Measurements from ENCODE around the gene SPTLC1.
"Not testable (repeated sequence)": the region's sequence is repeated elsewhere in the genome, so short reads cannot be mapped to it uniquely, and the experiment has no call there.

Gene SPTLC1, protein sequence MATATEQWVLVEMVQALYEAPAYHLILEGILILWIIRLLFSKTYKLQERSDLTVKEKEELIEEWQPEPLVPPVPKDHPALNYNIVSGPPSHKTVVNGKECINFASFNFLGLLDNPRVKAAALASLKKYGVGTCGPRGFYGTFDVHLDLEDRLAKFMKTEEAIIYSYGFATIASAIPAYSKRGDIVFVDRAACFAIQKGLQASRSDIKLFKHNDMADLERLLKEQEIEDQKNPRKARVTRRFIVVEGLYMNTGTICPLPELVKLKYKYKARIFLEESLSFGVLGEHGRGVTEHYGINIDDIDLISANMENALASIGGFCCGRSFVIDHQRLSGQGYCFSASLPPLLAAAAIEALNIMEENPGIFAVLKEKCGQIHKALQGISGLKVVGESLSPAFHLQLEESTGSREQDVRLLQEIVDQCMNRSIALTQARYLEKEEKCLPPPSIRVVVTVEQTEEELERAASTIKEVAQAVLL

GRCh38 chr9:92115071-92115858 lies at the start of gene SPTLC1:
Gene SPTLC1 (minus strand): TSS chr9:92115413. CDS start chr9:92115370, 43 bp downstream.
- Mint-ChIP-seq H3K27ac (peak within 1 kb of the TSS; percentile 100), H3K36me3 (peaks cover 15% of the 10 kb centered on the region), H3K27me3 (no peaks in the 10 kb centered on the region), H3K4me3 (peak within 1 kb of the TSS; percentile 96), H3K9me3 (peaks cover 4% of the 10 kb centered on the region), H3K4me1 (peaks cover 15% of the 10 kb centered on the region)
- DNase-seq (ENCODE audit: low spot score in 2 of 2) (peak; percentile 94), ATAC-seq (ENCODE audit: low read depth) (peak; percentile 97)

DNA sequence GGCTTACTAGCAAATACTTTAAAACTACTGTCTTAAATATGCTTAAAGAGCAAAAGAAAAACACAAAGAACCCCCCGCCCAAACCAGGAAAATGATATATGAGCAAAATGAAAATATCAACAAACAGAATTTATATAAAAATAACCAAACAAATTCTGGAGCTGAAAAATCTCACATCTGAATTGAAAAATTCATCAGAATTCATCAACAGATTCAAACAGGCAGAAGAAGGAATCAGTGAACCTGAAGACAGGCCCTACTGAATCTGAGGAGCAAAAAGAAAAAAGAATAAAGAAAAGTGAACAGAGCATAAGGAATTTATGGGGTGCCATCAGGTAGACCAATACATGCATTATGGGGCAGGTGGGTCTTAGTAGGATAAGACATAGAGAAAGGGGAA lies 49.8 kb upstream of the SPTLC1 start:
- Mint-ChIP-seq H3K27me3 (peaks cover 12% of the 10 kb centered on the region), H3K4me1 (no peaks in the 10 kb centered on the region), H3K9me3 (peaks cover 15% of the 10 kb centered on the region), H3K36me3 (no peaks in the 10 kb centered on the region), H3K27ac (no peak overlapping the region), H3K4me3 (no peak overlapping the region)
- DNase-seq (ENCODE audit: low spot score in 2 of 2) (no peak), ATAC-seq (ENCODE audit: low read depth) (no peak)

GRCh38 chr9:92164490-92164889 lies 49.3 kb upstream of the SPTLC1 start:
- Mint-ChIP-seq H3K4me3 (no peak overlapping the region), H3K9me3 (peaks cover 15% of the 10 kb centered on the region), H3K36me3 (no peaks in the 10 kb centered on the region), H3K27me3 (peaks cover 10% of the 10 kb centered on the region), H3K4me1 (no peaks in the 10 kb centered on the region), H3K27ac (no peak overlapping the region)
- ATAC-seq (ENCODE audit: low read depth) (no peak), DNase-seq (ENCODE audit: low spot score in 2 of 2) (no peak)

DNA sequence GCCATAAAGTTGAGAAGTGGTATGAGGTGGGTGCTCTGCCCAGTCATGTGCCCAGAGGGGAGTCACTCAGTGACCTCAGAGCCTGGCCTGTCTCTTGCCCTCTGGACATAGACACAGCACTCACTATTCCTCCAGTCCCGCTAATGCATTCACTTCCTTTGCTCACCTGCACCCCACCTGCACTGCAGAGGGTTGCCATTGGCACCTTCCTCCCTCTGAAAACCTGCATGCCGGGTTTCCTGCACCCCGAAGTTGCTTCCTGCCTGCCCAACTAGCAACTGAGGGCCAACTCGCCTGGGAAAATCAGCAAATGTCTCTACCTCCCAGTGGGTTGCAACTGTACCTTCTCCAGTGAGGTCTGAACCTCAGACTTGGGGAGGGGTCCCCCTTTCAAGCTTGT lies 48.1 kb upstream of the SPTLC1 start:
- ATAC-seq (ENCODE audit: low read depth) (no peak), DNase-seq (ENCODE audit: low spot score in 2 of 2) (no peak)
- Mint-ChIP-seq H3K36me3 (no peaks in the 10 kb centered on the region), H3K4me3 (no peak overlapping the region), H3K4me1 (no peaks in the 10 kb centered on the region), H3K27me3 (peaks cover 17% of the 10 kb centered on the region), H3K27ac (no peak overlapping the region), H3K9me3 (peaks cover 15% of the 10 kb centered on the region)

DNA sequence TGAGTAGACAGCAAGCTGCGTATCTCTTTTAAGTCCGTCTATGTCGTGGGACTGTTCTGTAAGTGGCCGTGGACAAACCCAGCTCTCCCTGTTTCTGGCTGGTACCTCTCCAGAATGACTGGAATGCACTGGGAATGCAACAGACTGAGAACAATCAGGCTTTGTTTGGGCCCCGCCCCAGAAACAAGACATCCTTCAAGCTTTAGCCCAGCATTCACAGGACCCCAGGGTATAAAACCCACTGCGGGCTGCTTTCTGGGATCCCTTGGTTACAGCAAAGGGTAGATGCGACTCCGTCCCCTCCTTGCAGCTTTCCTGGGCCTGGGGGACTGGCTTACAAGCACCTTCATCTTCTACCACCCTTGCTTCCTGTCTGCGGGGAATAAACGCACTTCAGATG lies 45.6 kb upstream of the SPTLC1 start:
- Mint-ChIP-seq H3K27ac (no peak overlapping the region), H3K27me3 (peaks cover 16% of the 10 kb centered on the region), H3K4me1 (no peaks in the 10 kb centered on the region), H3K9me3 (peaks cover 12% of the 10 kb centered on the region), H3K4me3 (no peak overlapping the region), H3K36me3 (no peaks in the 10 kb centered on the region)
- no peak for DNase-seq (ENCODE audit: low spot score in 2 of 2)
- no peak for ATAC-seq (ENCODE audit: low read depth)

DNA sequence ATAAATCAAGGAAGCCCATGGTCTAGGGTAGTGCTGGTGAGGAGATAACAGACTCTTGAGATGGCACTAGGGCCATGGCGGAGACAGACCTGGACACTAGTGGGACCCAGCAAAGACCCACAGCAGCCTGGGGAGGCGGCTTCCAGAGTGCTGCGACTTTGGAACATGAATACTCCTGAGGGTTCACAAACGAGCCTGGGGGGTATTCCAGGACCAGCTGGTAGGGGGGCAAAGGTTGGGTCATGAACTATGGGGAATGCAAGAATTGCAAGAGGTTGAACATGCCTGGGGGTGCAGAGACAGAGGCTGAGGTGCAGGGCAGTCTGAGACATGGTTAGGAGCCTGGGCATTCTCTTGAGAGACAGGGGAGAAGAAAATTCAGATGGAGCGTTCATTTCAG lies 43.8 kb upstream of the SPTLC1 start:
- no peaks in the 10 kb centered on the region for H3K36me3 Mint-ChIP-seq
- ATAC-seq (ENCODE audit: low read depth) (no peak), DNase-seq (ENCODE audit: low spot score in 2 of 2) (no peak)
- no peak overlapping the region for H3K4me3 Mint-ChIP-seq
- H3K27me3 Mint-ChIP-seq, result peaks cover 16% of the 10 kb centered on the region
- peaks cover 2% of the 10 kb centered on the region for H3K9me3 Mint-ChIP-seq
- no peak overlapping the region for H3K27ac Mint-ChIP-seq
- no peaks in the 10 kb centered on the region for H3K4me1 Mint-ChIP-seq

DNA sequence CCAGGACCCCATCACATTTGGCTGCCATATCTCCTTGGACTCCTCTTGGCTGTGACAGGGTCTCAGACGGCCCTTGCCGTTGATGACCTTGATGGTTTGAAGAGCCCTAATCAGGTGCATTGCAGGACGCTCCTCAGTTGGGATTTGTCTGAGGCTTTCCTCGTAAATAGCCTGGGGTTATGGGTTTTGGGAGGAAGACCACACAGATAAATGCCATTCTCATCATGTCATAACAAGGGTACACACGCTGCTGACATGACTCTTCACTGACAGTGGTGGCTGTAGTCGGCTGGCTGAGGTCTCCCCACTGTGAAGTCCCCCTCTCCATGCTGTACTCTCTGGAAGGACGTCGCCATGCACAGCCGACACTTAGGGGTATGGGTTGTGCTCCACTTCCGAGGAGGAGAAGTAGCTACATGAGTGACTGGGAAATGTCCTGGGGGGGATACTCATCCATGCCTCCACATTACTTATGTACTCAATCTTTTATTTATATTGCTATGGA lies 42.9 kb upstream of the SPTLC1 start:
- H3K27ac Mint-ChIP-seq, result no peak overlapping the region
- ATAC-seq (ENCODE audit: low read depth), result no peak
- no peaks in the 10 kb centered on the region for H3K36me3 Mint-ChIP-seq
- H3K27me3 Mint-ChIP-seq, result peaks cover 18% of the 10 kb centered on the region
- H3K9me3 Mint-ChIP-seq, result peaks cover 2% of the 10 kb centered on the region
- no peak overlapping the region for H3K4me3 Mint-ChIP-seq
- no peaks in the 10 kb centered on the region for H3K4me1 Mint-ChIP-seq
- DNase-seq (ENCODE audit: low spot score in 2 of 2), result no peak

DNA sequence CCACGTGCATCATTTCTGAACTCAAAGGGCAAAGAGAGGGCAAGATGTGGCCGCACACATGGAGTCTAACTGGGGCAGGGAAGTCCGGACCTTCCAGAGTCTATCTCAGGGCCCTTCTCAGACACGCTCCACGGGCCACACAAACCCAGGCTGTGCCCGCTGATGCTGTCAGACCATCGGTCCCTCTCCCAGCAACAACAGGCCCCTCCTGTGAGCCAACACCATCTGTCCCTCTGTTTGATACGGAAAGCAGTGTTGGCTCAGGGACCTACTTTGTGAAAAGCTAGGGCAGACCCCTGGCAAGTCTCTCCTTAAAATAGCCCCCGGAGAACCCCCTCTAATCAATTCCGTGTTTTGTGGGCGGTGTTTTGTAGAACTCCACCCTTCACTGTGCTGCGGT lies 40.5 kb upstream of the SPTLC1 start:
- ATAC-seq (ENCODE audit: low read depth); H3K4me3 Mint-ChIP-seq; H3K27ac Mint-ChIP-seq; DNase-seq (ENCODE audit: low spot score in 2 of 2); H3K4me1 Mint-ChIP-seq; H3K9me3 Mint-ChIP-seq; H3K36me3 Mint-ChIP-seq: not testable (repeated sequence)
- H3K27me3 Mint-ChIP-seq, result peaks cover 16% of the 10 kb centered on the region

DNA sequence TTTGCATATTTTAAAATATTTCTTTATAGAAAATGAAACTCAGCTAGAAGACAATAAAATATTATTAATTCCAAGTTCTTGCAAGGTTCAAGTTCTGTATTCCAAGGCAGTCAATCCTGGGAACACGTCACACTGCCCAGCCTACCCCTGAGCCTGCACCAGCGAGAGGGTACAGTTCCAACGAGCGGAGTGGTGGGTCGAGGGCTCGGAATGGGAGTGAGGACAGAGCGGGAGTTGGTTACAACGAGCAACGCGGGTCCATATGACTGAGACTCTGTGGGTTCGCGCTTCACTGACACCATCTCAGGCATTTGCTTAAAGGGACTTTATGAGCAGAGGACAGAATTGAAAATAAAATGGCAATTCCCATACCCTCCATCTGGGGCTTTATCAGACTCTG lies 40.0 kb upstream of the SPTLC1 start:
- H3K4me3 Mint-ChIP-seq, result no peak overlapping the region

GRCh38 chr9:92153466-92154415 lies 38.5 kb upstream of the SPTLC1 start:
- H3K4me1 Mint-ChIP-seq; H3K36me3 Mint-ChIP-seq; DNase-seq (ENCODE audit: low spot score in 2 of 2); H3K27ac Mint-ChIP-seq; ATAC-seq (ENCODE audit: low read depth); H3K27me3 Mint-ChIP-seq; H3K4me3 Mint-ChIP-seq; H3K9me3 Mint-ChIP-seq: not testable (repeated sequence)

More for the DNA sequence above, 40.0 kb upstream of the SPTLC1 start:
- peaks cover 12% of the 10 kb centered on the region for H3K27me3 Mint-ChIP-seq
- H3K36me3 Mint-ChIP-seq, result no peaks in the 10 kb centered on the region
- H3K27ac Mint-ChIP-seq, result no peak overlapping the region
- H3K4me1 Mint-ChIP-seq, result no peaks in the 10 kb centered on the region
- ATAC-seq (ENCODE audit: low read depth) (no peak), DNase-seq (ENCODE audit: low spot score in 2 of 2) (no peak)
- H3K9me3 Mint-ChIP-seq, result peaks cover under 1% of the 10 kb centered on the region

GRCh38 chr9:92151691-92152393 lies 36.6 kb upstream of the SPTLC1 start:
- H3K27ac Mint-ChIP-seq, result no peak overlapping the region
- DNase-seq (ENCODE audit: low spot score in 2 of 2) (no peak), ATAC-seq (ENCODE audit: low read depth) (no peak)
- peaks cover 12% of the 10 kb centered on the region for H3K27me3 Mint-ChIP-seq
- H3K4me1 Mint-ChIP-seq, result peaks cover 4% of the 10 kb centered on the region
- H3K9me3 Mint-ChIP-seq, result no peaks in the 10 kb centered on the region
- H3K36me3 Mint-ChIP-seq, result no peaks in the 10 kb centered on the region
- H3K4me3 Mint-ChIP-seq, result no peak overlapping the region

- not testable (repeated sequence) for H3K4me1 Mint-ChIP-seq; H3K4me3 Mint-ChIP-seq; H3K9me3 Mint-ChIP-seq; H3K36me3 Mint-ChIP-seq; ATAC-seq (ENCODE audit: low read depth); DNase-seq (ENCODE audit: low spot score in 2 of 2); H3K27ac Mint-ChIP-seq
- H3K27me3 Mint-ChIP-seq, result peaks cover 12% of the 10 kb centered on the region
These were observed 35.6 kb upstream of the SPTLC1 start for GRCh38 chr9:92150501-92151470.

Data from memory B cell (primary cell).